K562 (cell line): ENCODE results near the gene FAM174B. TPM values are rescaled to one million over a fixed set of nuclear protein-coding genes. Genes with fewer than 3 reads are reported as not detected.

Experiments
- ATAC-seq: fragments of 200-7000 bp; cut with Tn5 transposase; 3 replicates; pipeline ENCODE4 v1.9.1; 2020; ENCODE audit warnings: moderate library complexity
- BruUV-seq: library from RNA; stranded (reverse); fragments of 400-500 nt; replicated peaks from 2 replicates; lab custom pipeline; 2021; lab: Mats Ljungman, UMichigan
- CTCF ChIA-PET: fragments of 300-600 bp; formaldehyde crosslinking; extraction: SDS; loops from one replicate; lab custom pipeline; 2021; ENCODE audit warnings: low intra/inter-chr PET ratio; lab: Yijun Ruan, JAX
- POLR2A ChIA-PET: fragments of 300-600, 350-650 bp; sonication (Branson Sonifier 250); formaldehyde crosslinking; extraction: SDS; loops from one replicate; lab custom pipeline; 2021; ENCODE audit warnings: antibody characterized with exemption, inconsistent platforms; lab: Yijun Ruan, JAX
- DNase-seq, 4 experiments: peaks; one replicate each; pipeline versions ENCODE4 v3.0.0 to v3.0.0-alpha.2; 2011 to 2018; ENCODE audit warnings: low spot score in 3 of 4, mixed read lengths in 3 of 4; ENCODE audit errors: extremely low read depth in 1 of 4
- FAIRE-seq: peaks from 2 replicates; lab custom pipeline; 2011; peaks lifted over from hg19 to GRCh38; lab: Jason Lieb, UNC
- H2AFZ ChIP-seq: 2 replicates; pipeline ENCODE4 v1.6.0; 2011; ENCODE audit warnings: low read depth, low read length, control low read depth, inconsistent platforms
- H3K27ac ChIP-seq: fragments of 200-600 bp; 3 replicates; pipeline ENCODE4 v1.8.0; 2011; ENCODE audit warnings: low read depth, mild to moderate bottlenecking, control low read depth, inconsistent platforms, low read length, moderate library complexity, mixed read lengths; ENCODE audit errors: extremely low read depth
- H3K27me3 ChIP-seq, 2 experiments: fragments of 300-600 bp in 1 of 2; 2 replicates in 1 of 2; 3 replicates in 1 of 2; pipeline versions ENCODE4 v1.6.0 to v1.8.0; 2011; ENCODE audit warnings: inconsistent platforms in 2 of 2, low read length in 2 of 2, mild to moderate bottlenecking in 1 of 2, mixed read lengths in 1 of 2, moderate library complexity in 1 of 2; ENCODE audit not compliant: control insufficient read depth in 2 of 2, insufficient read depth in 2 of 2
- H3K36me3 ChIP-seq: fragments of 300-600 bp; 3 replicates; pipeline ENCODE4 v1.8.0; 2011; ENCODE audit warnings: mild to moderate bottlenecking, low read length, inconsistent platforms; ENCODE audit not compliant: control insufficient read depth, insufficient read depth
- H3K4me1 ChIP-seq, 2 experiments: fragments of 200-600 bp in 1 of 2; replicated peaks in 1 of 2; 2 replicates in 1 of 2; 3 replicates in 1 of 2; pipeline versions ENCODE4 v1.5.1 to v1.8.0; 2011; ENCODE audit warnings: inconsistent platforms in 2 of 2, low read length in 2 of 2, mild to moderate bottlenecking in 1 of 2, mixed read lengths in 1 of 2, moderate library complexity in 1 of 2; ENCODE audit not compliant: control insufficient read depth in 2 of 2, insufficient read depth in 2 of 2
- H3K4me2 ChIP-seq: 2 replicates; pipeline ENCODE4 v1.6.1; 2011; ENCODE audit warnings: low read length, control low read depth, inconsistent platforms, mixed read lengths; ENCODE audit not compliant: insufficient read depth
- H3K4me3 ChIP-seq: fragments of 200-600 bp; sonication (generic), shearing (Covaris generic); 2 replicates; pipeline ENCODE4 v1.5.1; 2016; ENCODE audit warnings: control low read depth, inconsistent platforms
- H3K79me2 ChIP-seq: fragments of 200-600 bp; 3 replicates; pipeline ENCODE4 v1.8.0; 2011; ENCODE audit warnings: low read length, inconsistent platforms; ENCODE audit not compliant: control insufficient read depth, insufficient read depth
- H3K9ac ChIP-seq, 2 experiments: 2 replicates each; pipeline versions ENCODE4 v1.6.0 to v1.6.1; 2011; ENCODE audit warnings: low read depth in 2 of 2, low read length in 2 of 2, control low read depth in 1 of 2, inconsistent platforms in 1 of 2, mild to moderate bottlenecking in 1 of 2, mixed read lengths in 1 of 2; ENCODE audit not compliant: insufficient read depth in 1 of 2
- H3K9me1 ChIP-seq: one replicate; pipeline ENCODE4 v1.6.0; 2011; ENCODE audit warnings: inconsistent platforms, mild to moderate bottlenecking, low read length, moderate library complexity; ENCODE audit not compliant: control insufficient read depth, insufficient read depth
- H3K9me3 ChIP-seq: replicated peaks from 2 replicates; pipeline ENCODE4 v1.5.1; 2011; ENCODE audit warnings: low read depth, low read length, inconsistent platforms; ENCODE audit not compliant: control insufficient read depth, insufficient read depth
- H4K20me1 ChIP-seq: replicated peaks from 2 replicates; pipeline ENCODE4 v1.6.1; 2011; ENCODE audit warnings: low read length, inconsistent platforms, mixed read lengths; ENCODE audit not compliant: control insufficient read depth, insufficient read depth
- BMI1 ChIP-seq: fragments of 150-350 bp; IDR thresholded peaks from 2 replicates; pipeline ENCODE4 v1.6.1; 2014; ENCODE audit warnings: low read length
- BRF2 ChIP-seq: IDR thresholded peaks from 3 replicates; pipeline ENCODE4 v1.6.1; 2011; ENCODE audit warnings: borderline replicate concordance, mild to moderate bottlenecking; ENCODE audit not compliant: insufficient read length, insufficient read depth
- CHCHD3 ChIP-seq: fragments of 250-450 bp; sonication (Bioruptor Pico); IDR thresholded peaks from 2 replicates; pipeline ENCODE4 v2.1.2; 2022; ENCODE audit warnings: mild to moderate bottlenecking
- DMBX1 ChIP-seq: fragments of 250-450 bp; sonication (Bioruptor Pico); IDR thresholded peaks from 2 replicates; pipeline ENCODE4 v1.8.0; 2022; ENCODE audit warnings: inconsistent platforms, mild to moderate bottlenecking, moderate library complexity, borderline replicate concordance
- EP400 ChIP-seq: fragments of 450-650 bp; IDR thresholded peaks from 2 replicates; pipeline ENCODE4 v1.6.1; 2017; ENCODE audit warnings: antibody characterized with exemption, mild to moderate bottlenecking, moderate library complexity
- ESRRB ChIP-seq: fragments of 250-450 bp; sonication (Bioruptor Pico); IDR thresholded peaks from 2 replicates; pipeline ENCODE4 v1.5.0; 2020; ENCODE audit warnings: mild to moderate bottlenecking, moderate library complexity, borderline replicate concordance
- GTF2A2 ChIP-seq: IDR thresholded peaks from 2 replicates; pipeline ENCODE4 v1.6.1; 2016; ENCODE audit warnings: mild to moderate bottlenecking, missing genetic modification characterization, missing compliant biosample characterization
- JUND ChIP-seq, 2 experiments: IDR thresholded peaks; 2 replicates in 1 of 2; 3 replicates in 1 of 2; pipeline ENCODE4 v1.6.1; 2011; ENCODE audit warnings: borderline replicate concordance in 2 of 2, low read depth in 2 of 2, low read length in 2 of 2, improper control_type of control experiment in 1 of 2, missing biosample characterization in 1 of 2, missing genetic modification characterization in 1 of 2, missing genetic modification reagents in 1 of 2
- MAX ChIP-seq: sonication (generic); formaldehyde crosslinking; IDR thresholded peaks from 2 replicates; pipeline ENCODE4 v1.9.0; 2022; ENCODE audit warnings: mild to moderate bottlenecking, missing genetic modification reagents
- POLR3A ChIP-seq: IDR thresholded peaks from 2 replicates; pipeline ENCODE4 v1.6.1; 2011; ENCODE audit warnings: borderline replicate concordance, mild to moderate bottlenecking, moderate library complexity; ENCODE audit not compliant: insufficient read length, insufficient read depth; ENCODE audit errors: extremely low read depth
- SMARCA5 ChIP-seq: fragments of 450-650 bp; IDR thresholded peaks from 2 replicates; pipeline ENCODE4 v1.6.1; 2016
- SPI1 ChIP-seq: IDR thresholded peaks from 2 replicates; pipeline ENCODE4 v1.6.1; 2011; ENCODE audit warnings: low read depth, low read length, control low read depth, borderline replicate concordance
- ZBTB43 ChIP-seq: sonication (generic); formaldehyde crosslinking; IDR thresholded peaks from 2 replicates; pipeline ENCODE4 v1.8.0; 2023; ENCODE audit warnings: mild to moderate bottlenecking, missing genetic modification reagents
- ZNF174 ChIP-seq: fragments of 250-450 bp; sonication (Bioruptor Pico); IDR thresholded peaks from 2 replicates; pipeline ENCODE4 v1.4.0; 2020; ENCODE audit warnings: mild to moderate bottlenecking
- ZNF280B ChIP-seq: fragments of 250-450 bp; sonication (Bioruptor Pico); IDR thresholded peaks from 2 replicates; pipeline ENCODE4 v1.5.1; 2021; ENCODE audit warnings: mild to moderate bottlenecking
- ZNF347 ChIP-seq: fragments of 450-650 bp; formaldehyde crosslinking; IDR thresholded peaks from 2 replicates; pipeline ENCODE4 v1.4.0; 2020; ENCODE audit warnings: low read depth, mild to moderate bottlenecking, moderate library complexity
- WGBS: fragments of 100-300 bp; shearing (Covaris generic); methylation state at CpG from one replicate; pipeline ENCODE4 v1.1.6; 2016; ENCODE audit warnings: low coverage, mixed read lengths; ENCODE audit not compliant: insufficient coverage; ENCODE audit errors: missing lambda C conversion rate; 5-methylcytosine and 5-hydroxymethylcytosine counted together
- in situ Hi-C: fragments of 300-500 bp; cut with MboI; formaldehyde crosslinking; loops from 4 replicates; pipeline ENCODE4 v1.15.0; 2018; ENCODE audit warnings: inconsistent platforms, mixed read lengths
- intact Hi-C: fragments of 100-400 bp; cut with micrococcal nuclease; formaldehyde crosslinking; loops from 2 replicates; pipeline ENCODE4 v1.14.2; 2022
- polyA plus RNA-seq, 8 experiments: library from polyadenylated mRNA; depleted of rRNA in 4 of 8; stranded (reverse) in 5 of 8; unstranded in 3 of 8; fragments of >200 nt; fragmentation: Nextera tagmentation in 2 of 8; fragmentation: Illumina TruSeq in 1 of 8; extraction: Ambion mirVana in 2 of 8; extraction: Trizol in 1 of 8; gene quantifications; 2 replicates each; pipeline versions ENCODE4 v1.2.1 to v1.2.3, GENCODE V29; 2011 to 2014; ENCODE audit warnings: inconsistent platforms in 1 of 8, missing spikeins in 1 of 8
- total RNA-seq, 7 experiments: library from RNA; depleted of rRNA in 6 of 7; stranded (reverse); fragments of >200 nt in 6 of 7; fragmentation: Illumina TruSeq in 2 of 7; extraction: Trizol in 2 of 7; gene quantifications; 2 replicates each; pipeline versions ENCODE4 v1.2.1 to v1.2.3, GENCODE V29; 2011 to 2021; ENCODE audit warnings: low replicate concordance in 1 of 7

Gene FAM174B
- total and polyA plus RNA-seq, 9 of the 15 experiments (the other 6 are each of a cell fraction or from before 2014, with no cell fraction given): 0.39 to 2.7 (median 1.9) TPM; not detected in 1

GRCh38 chr15:92576597-92577200 is 78.9 kb downstream of the FAM174B start:
- no peak for FAIRE-seq
- intact Hi-C loops: no loop called here
- Histone ChIP-seq H3K79me2 (no peaks in the 10 kb centered on the region), H3K4me2 (no peak overlapping the region), H4K20me1 (no peaks in the 10 kb centered on the region), H3K27me3 (peaks cover 18 to 62% of the 10 kb centered on the region in 2 experiments), H3K9ac (no peak overlapping the region), H3K9me1 (no peaks in the 10 kb centered on the region), H3K4me3 (no peak overlapping the region), H3K9me3 (no peaks in the 10 kb centered on the region), H3K36me3 (no peaks in the 10 kb centered on the region), H3K27ac (no peak overlapping the region), H2AFZ (no peak overlapping the region), H3K4me1 (no peaks in the 10 kb centered on the region)
- no TSS peak for BruUV-seq
- ChIA-PET POLR2A (no interaction called here), CTCF (no interaction called here)
- in situ Hi-C loops: no loop called here
- no peak for DNase-seq
- no peak for ATAC-seq
- under 1% methylated on average over 9 of the region's 9 CpGs for WGBS
- TF ChIP-seq POLR3A (no peak), ZBTB43 (CRISPR knock-in tag) (no peak), BRF2 (no peak), CHCHD3 (CRISPR knock-in tag) (no peak), GTF2A2 (tag) (no peak), ESRRB (CRISPR knock-in tag) (no peak), DMBX1 (CRISPR knock-in tag) (no peak), SMARCA5 (no peak), ZNF280B (CRISPR knock-in tag) (no peak), SPI1 (no peak), JUND (IDR thresholded peaks at IDR 0.05; ENCODE audit: borderline replicate concordance, low read depth, low read length) (no peak), JUND (tag; IDR thresholded peaks at IDR 0.05; ENCODE audit: borderline replicate concordance, low read depth, low read length) (no peak), BMI1 (no peak), ZNF174 (CRISPR knock-in tag) (no peak), EP400 (no peak), MAX (no peak), ZNF347 (CRISPR knock-in tag) (no peak)
